Dendritic cell treated with granulocyte-macrophage colony-stimulating factor and Interleukin-4, amounts not matched to agents 40 ng/mL and 50 ng/mL, for 4 days (primary cell): ENCODE data around the gene TMPRSS13.
"Not testable (repeated sequence)": the region's sequence is repeated elsewhere in the genome, so short reads cannot be mapped to it uniquely, and the experiment has no call there.

Experiments used
- H3K27ac Mint-ChIP-seq: one replicate; pipeline ENCODE4 v1.8.0; 2022; ENCODE audit warnings: mild to moderate bottlenecking, mixed read lengths
- H3K27me3 Mint-ChIP-seq: one replicate; pipeline ENCODE4 v1.8.0; 2022; ENCODE audit warnings: mild to moderate bottlenecking, mixed read lengths
- H3K36me3 Mint-ChIP-seq: one replicate; pipeline ENCODE4 v1.8.0; 2022; ENCODE audit warnings: low read depth, mixed read lengths
- H3K4me1 Mint-ChIP-seq: one replicate; pipeline ENCODE4 v1.8.0; 2022; ENCODE audit warnings: low read depth, mixed read lengths
- H3K4me3 Mint-ChIP-seq: one replicate; pipeline ENCODE4 v1.8.0; 2022; ENCODE audit warnings: mild to moderate bottlenecking, moderate library complexity, mixed read lengths
- H3K9me3 Mint-ChIP-seq: one replicate; pipeline ENCODE4 v1.8.0; 2022; ENCODE audit warnings: mixed read lengths
- intact Hi-C: fragments of 100-400 bp; cut with micrococcal nuclease; formaldehyde crosslinking; loops from one replicate; pipeline ENCODE4 v1.15.0; 2022

Gene TMPRSS13

GRCh38 chr11:117868815-117869561 lies 60.2 kb downstream of the TMPRSS13 start:
- Mint-ChIP-seq H3K4me1 (peaks cover 24% of the 10 kb centered on the region), H3K4me3 (no peak overlapping the region), H3K27ac (no peak overlapping the region), H3K36me3 (no peaks in the 10 kb centered on the region), H3K27me3 (peaks cover 27% of the 10 kb centered on the region), H3K9me3 (no peaks in the 10 kb centered on the region)
- intact Hi-C loops = no loop called here

DNA sequence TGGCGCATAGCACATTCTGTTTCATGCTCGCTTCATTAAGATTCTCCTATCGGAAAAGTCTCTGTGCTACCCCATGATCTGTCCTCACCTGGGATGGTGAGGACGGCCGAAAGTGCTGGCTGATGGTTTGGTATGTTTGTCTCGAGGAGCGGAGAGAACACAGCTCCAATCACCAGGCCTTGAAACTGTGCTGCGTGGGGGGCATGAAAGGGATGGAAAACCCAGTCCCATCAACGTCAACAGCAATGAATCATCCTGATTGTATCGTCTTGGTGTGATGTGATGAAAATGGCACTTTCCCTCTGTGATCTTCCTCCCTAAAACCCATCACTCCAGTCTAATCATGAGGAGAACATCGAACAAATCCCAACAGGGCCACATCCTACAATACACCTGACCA lies 61.1 kb downstream of the TMPRSS13 start:
- Mint-ChIP-seq H3K4me1 (peaks cover 15% of the 10 kb centered on the region), H3K27ac (no peak overlapping the region), H3K36me3 (no peaks in the 10 kb centered on the region), H3K9me3 (no peaks in the 10 kb centered on the region), H3K27me3 (peaks cover 18% of the 10 kb centered on the region), H3K4me3 (no peak overlapping the region)
- intact Hi-C loops = no loop called here

- Mint-ChIP-seq H3K36me3 (no peaks in the 10 kb centered on the region), H3K4me3 (no peak overlapping the region), H3K27ac (no peak overlapping the region), H3K9me3 (no peaks in the 10 kb centered on the region), H3K27me3 (peaks cover 12% of the 10 kb centered on the region), H3K4me1 (peaks cover 17% of the 10 kb centered on the region)
- intact Hi-C loops = no loop called here
Observed at GRCh38 chr11:117866526-117866925, 62.7 kb downstream of the TMPRSS13 start.

DNA sequence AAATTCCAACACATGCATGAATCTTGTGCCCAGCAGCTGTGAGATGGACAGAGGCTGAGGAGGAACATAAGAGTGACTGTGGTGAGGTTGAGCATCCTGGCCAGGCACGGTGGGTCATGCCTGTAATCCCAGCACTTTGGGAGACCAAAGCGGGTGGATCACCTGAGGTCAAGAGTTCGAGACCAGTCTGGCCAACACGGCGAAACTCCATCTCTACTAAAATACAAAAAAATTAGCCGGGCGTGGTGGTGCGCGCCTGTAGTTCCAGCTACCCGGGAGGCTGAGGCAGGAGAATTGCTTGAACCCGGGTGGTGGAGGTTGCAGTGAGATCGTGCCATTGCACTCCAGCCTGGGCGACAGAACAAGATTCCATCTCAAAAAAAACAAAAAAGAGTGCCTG lies 63.7 kb downstream of the TMPRSS13 start:
- H3K9me3 Mint-ChIP-seq, H3K36me3 Mint-ChIP-seq, H3K27ac Mint-ChIP-seq, intact Hi-C loops, H3K4me3 Mint-ChIP-seq: not testable (repeated sequence)
- Mint-ChIP-seq H3K27me3 (peaks cover 14% of the 10 kb centered on the region), H3K4me1 (peaks cover 17% of the 10 kb centered on the region)

DNA sequence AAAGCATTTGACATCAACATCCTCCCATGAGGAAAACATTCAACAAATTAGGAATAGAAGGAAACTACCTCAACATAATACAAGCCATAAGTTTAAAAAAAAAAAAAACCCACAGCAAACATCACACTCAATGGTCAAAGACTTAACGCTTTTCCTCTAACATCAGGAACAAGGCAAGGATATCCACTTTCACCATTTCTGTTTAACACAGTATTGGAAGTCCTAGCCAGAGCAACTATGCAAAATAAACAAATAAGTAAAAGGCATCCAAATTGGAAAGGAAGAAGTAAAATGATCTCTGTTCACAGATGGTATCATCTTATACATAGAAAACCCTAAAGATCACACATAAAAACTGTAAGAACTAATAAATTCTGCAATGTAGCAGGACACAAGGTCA lies 65.8 kb downstream of the TMPRSS13 start:
- intact Hi-C loops = no loop called here
- no peaks in the 10 kb centered on the region for H3K36me3 Mint-ChIP-seq
- H3K27ac Mint-ChIP-seq = no peak overlapping the region
- peaks cover 7% of the 10 kb centered on the region for H3K4me1 Mint-ChIP-seq
- H3K4me3 Mint-ChIP-seq = no peak overlapping the region
- peaks cover 14% of the 10 kb centered on the region for H3K27me3 Mint-ChIP-seq
- H3K9me3 Mint-ChIP-seq = no peaks in the 10 kb centered on the region

DNA sequence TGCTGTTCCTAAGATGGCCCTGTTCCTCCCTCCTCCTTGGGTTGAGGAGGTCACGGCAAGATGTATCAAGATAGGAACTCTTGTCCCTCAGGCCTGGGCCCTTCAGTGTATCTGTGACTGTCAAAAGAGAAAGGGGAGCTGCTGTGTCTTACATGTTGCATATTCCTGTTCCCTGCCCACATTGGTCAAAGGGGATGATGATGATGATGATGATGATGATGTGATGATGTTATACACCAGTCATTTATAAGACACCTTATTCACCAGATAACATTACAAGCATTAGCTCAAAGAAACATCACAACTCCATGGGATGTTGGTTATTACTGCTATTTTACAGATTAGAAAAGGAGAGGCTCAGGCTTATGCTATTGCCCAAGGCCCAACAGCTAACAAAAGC lies 66.4 kb downstream of the TMPRSS13 start:
- no peaks in the 10 kb centered on the region for H3K9me3 Mint-ChIP-seq
- no peaks in the 10 kb centered on the region for H3K36me3 Mint-ChIP-seq
- H3K4me1 Mint-ChIP-seq = peaks cover 7% of the 10 kb centered on the region
- no peak overlapping the region for H3K4me3 Mint-ChIP-seq
- intact Hi-C loops = no loop called here
- no peak overlapping the region for H3K27ac Mint-ChIP-seq
- H3K27me3 Mint-ChIP-seq = peaks cover 14% of the 10 kb centered on the region

DNA sequence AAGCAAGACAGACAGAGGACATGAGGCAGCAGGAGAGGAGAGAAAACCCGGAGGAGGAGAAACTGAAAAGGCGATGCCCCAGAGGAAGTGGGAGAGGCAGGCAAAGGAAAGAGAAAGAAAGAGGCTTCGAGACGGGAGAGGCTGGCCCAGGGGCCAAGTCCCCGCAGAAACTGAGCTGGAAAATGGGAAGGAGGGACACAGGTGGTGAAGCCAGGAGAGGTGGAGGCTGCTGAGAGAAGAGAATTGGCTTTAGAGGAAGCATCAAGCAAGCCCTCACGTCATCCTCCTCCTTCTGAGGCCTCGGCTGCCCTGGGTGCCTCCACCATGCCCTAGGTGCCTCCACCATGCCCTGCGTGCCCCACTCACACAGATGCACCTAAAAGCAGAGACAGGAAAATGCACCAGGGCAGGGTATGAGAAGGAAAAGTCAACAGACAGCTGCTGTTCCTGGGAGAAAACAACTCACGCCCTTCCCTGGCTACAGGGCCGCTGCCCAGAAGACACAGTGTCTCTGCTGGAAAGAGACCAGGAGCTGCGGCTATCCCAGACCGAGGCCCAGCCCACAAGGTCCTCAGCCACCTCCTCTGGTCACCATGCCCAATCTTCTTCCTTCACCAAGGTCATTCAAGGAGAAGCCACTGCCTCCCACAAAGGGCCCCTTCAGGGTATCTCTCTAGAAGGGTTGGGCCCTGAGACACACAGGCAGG lies 67.0 kb downstream of the TMPRSS13 start:
- H3K27ac Mint-ChIP-seq = no peak overlapping the region
- H3K27me3 Mint-ChIP-seq = peaks cover 10% of the 10 kb centered on the region
- peaks cover 10% of the 10 kb centered on the region for H3K4me1 Mint-ChIP-seq
- H3K36me3 Mint-ChIP-seq = no peaks in the 10 kb centered on the region
- no peaks in the 10 kb centered on the region for H3K9me3 Mint-ChIP-seq
- no peak overlapping the region for H3K4me3 Mint-ChIP-seq
- intact Hi-C loops = no loop called here

GRCh38 chr11:117861151-117862018 lies 67.8 kb downstream of the TMPRSS13 start:
- intact Hi-C loops = no loop called here
- H3K4me3 Mint-ChIP-seq = no peak overlapping the region
- peaks cover 16% of the 10 kb centered on the region for H3K4me1 Mint-ChIP-seq
- H3K27ac Mint-ChIP-seq = no peak overlapping the region
- no peaks in the 10 kb centered on the region for H3K9me3 Mint-ChIP-seq
- peaks cover 12% of the 10 kb centered on the region for H3K27me3 Mint-ChIP-seq
- H3K36me3 Mint-ChIP-seq = no peaks in the 10 kb centered on the region

DNA sequence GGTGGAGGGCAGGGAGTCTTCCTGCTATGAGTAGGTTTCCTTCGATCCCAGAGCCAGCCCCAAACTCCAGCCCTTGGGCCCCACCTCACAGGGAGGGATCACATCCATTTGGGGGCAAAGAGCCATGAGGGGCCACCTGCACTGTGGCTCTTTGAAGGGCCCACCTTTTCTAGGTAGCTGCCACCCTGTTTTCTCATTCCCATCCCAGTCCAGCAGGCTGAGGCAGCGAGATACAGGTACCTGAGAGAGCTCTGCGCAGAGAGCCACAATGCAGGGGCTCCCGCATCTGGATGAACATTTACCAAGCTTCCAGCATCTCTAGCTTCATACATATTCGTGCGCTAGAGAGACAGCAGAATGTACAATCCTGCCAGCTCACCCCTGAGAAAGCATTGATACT lies 69.1 kb downstream of the TMPRSS13 start:
- peaks cover 12% of the 10 kb centered on the region for H3K27me3 Mint-ChIP-seq
- H3K4me3 Mint-ChIP-seq = no peak overlapping the region
- intact Hi-C loops = no loop called here
- H3K9me3 Mint-ChIP-seq = no peaks in the 10 kb centered on the region
- H3K36me3 Mint-ChIP-seq = no peaks in the 10 kb centered on the region
- no peak overlapping the region for H3K27ac Mint-ChIP-seq
- peaks cover 16% of the 10 kb centered on the region for H3K4me1 Mint-ChIP-seq

- no peaks in the 10 kb centered on the region for H3K9me3 Mint-ChIP-seq
- H3K36me3 Mint-ChIP-seq = no peaks in the 10 kb centered on the region
- intact Hi-C loops = no loop called here
- peaks cover 16% of the 10 kb centered on the region for H3K4me1 Mint-ChIP-seq
- no peak overlapping the region for H3K27ac Mint-ChIP-seq
- H3K4me3 Mint-ChIP-seq = no peak overlapping the region
- H3K27me3 Mint-ChIP-seq = peaks cover 9% of the 10 kb centered on the region
Observed at GRCh38 chr11:117859488-117860112, 69.6 kb downstream of the TMPRSS13 start.

- intact Hi-C loops = no loop called here
Observed at GRCh38 chr11:117859061-117859460, 70.1 kb downstream of the TMPRSS13 start.

GRCh38 chr11:117857734-117858414 lies 71.3 kb downstream of the TMPRSS13 start:
- Mint-ChIP-seq H3K4me3 (no peak overlapping the region), H3K27me3 (peaks cover 11% of the 10 kb centered on the region), H3K27ac (no peak overlapping the region), H3K9me3 (peaks cover 12% of the 10 kb centered on the region), H3K36me3 (peaks cover under 1% of the 10 kb centered on the region), H3K4me1 (peaks cover 16% of the 10 kb centered on the region)
- intact Hi-C loops = no loop called here

More at GRCh38 chr11:117859061-117859460, 70.1 kb downstream of the TMPRSS13 start:
- Mint-ChIP-seq H3K4me1 (peaks cover 16% of the 10 kb centered on the region), H3K27ac (no peak overlapping the region), H3K4me3 (no peak overlapping the region), H3K9me3 (no peaks in the 10 kb centered on the region), H3K27me3 (peaks cover 11% of the 10 kb centered on the region), H3K36me3 (no peaks in the 10 kb centered on the region)

DNA sequence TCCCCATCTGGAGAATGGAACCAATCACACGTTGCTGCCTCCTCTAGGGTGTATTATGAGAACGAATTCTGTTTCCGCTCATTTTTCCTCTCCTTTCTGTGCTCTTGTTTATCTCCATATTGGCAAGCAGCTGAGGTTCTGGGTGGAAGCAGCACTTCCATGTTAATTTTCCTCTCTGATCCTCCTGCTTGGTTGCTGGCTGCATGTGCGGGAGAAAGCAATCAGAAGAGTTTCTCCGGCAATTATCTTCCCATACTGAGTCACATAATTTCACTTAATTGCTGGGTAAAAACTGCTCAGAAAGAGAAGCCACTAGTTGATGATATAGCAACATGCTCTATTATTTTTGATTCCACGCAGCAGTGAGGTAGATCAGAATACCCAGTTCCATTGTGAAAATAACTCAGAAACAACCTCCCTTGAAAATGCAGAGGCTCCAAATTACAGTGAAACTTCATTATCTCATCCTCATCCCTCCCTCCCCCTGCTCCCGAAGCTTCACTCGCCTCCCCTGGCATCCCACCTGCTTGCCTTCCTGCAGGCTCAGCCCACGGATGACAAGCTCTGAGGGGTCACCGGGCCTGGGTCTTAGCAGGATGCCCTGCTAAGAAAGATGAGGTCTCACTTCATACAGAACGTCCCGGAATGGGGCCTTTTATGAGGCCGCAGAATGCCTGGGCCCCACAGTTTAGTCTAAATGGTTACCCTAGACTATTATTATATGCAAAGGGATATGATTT lies 73.1 kb downstream of the TMPRSS13 start:
- H3K27me3 Mint-ChIP-seq = peaks cover 11% of the 10 kb centered on the region

More for the DNA sequence above, 73.1 kb downstream of the TMPRSS13 start:
- intact Hi-C loops = no loop called here
- Mint-ChIP-seq H3K9me3 (peaks cover 21% of the 10 kb centered on the region), H3K4me1 (peaks cover 9% of the 10 kb centered on the region), H3K36me3 (peaks cover 6% of the 10 kb centered on the region), H3K4me3 (no peak overlapping the region), H3K27ac (no peak overlapping the region)
